ENCODE measurements around the gene NDUFV1.

DNA sequence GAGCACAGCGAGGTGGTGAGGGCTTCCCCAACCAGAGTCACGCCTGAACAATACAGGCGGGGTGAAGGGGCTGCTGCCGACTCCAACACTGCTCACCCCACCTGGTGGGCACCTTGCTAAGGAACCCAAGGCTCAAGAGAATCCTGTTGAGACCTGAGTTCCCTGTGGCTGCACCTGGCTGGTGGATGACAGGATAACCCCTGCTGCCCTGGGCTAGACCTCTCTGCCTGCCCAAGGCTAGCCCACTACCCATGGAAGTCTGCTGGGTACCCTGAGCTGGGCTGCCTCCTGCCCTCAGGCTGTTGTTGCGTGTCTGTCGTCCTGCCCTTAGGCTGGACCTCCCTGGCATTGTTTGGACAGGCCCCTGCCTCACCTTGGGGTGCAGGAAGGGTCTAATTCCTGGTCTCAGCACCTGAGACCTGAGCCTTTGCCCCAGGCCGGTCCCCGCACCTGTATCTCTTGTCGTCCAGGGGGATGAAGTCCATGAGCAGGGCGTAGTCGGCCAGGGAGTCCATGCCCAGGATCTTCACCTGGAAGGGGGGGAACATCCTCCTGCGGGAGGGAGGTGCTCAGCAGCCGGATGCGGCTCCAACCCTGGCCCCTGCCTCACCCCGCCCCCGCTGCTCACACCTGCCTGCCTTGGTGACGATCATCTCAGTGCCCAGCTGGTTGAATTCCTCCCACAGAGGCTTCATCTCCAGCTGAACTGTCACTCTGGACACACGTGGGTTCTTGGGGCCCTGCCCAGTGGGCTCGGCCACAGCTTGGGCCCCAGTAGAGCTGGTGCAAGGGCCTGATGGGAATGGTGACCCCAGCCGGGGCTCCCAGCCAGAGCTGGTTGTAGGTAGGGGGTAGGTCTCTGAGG, 27.9 kb downstream of the NDUFV1 start:
- TF ChIP-seq, protein P1, sequence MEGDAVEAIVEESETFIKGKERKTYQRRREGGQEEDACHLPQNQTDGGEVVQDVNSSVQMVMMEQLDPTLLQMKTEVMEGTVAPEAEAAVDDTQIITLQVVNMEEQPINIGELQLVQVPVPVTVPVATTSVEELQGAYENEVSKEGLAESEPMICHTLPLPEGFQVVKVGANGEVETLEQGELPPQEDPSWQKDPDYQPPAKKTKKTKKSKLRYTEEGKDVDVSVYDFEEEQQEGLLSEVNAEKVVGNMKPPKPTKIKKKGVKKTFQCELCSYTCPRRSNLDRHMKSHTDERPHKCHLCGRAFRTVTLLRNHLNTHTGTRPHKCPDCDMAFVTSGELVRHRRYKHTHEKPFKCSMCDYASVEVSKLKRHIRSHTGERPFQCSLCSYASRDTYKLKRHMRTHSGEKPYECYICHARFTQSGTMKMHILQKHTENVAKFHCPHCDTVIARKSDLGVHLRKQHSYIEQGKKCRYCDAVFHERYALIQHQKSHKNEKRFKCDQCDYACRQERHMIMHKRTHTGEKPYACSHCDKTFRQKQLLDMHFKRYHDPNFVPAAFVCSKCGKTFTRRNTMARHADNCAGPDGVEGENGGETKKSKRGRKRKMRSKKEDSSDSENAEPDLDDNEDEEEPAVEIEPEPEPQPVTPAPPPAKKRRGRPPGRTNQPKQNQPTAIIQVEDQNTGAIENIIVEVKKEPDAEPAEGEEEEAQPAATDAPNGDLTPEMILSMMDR (IDR thresholded peaks at IDR 0.05) = no peak
- TF ChIP-seq, protein P2, sequence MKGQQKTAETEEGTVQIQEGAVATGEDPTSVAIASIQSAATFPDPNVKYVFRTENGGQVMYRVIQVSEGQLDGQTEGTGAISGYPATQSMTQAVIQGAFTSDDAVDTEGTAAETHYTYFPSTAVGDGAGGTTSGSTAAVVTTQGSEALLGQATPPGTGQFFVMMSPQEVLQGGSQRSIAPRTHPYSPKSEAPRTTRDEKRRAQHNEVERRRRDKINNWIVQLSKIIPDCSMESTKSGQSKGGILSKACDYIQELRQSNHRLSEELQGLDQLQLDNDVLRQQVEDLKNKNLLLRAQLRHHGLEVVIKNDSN (IDR thresholded peaks at IDR 0.05; ENCODE audit: borderline replicate concordance, low read depth) = no peak
- TF ChIP-seq TAF1 (IDR thresholded peaks at IDR 0.05; ENCODE audit: borderline replicate concordance, low read depth, low read length) (no peak), POLR2AphosphoS5 (IDR thresholded peaks at IDR 0.05; ENCODE audit: low read depth, low read length) (no peak), EZH2phosphoT487 (IDR thresholded peaks at IDR 0.05; ENCODE audit: borderline replicate concordance, low read depth) (no peak), TCF12 (IDR thresholded peaks at IDR 0.05) (no peak), FOXM1 (IDR thresholded peaks at IDR 0.05; ENCODE audit: low read depth) (no peak), SIN3A (IDR thresholded peaks at IDR 0.05; ENCODE audit: borderline replicate concordance, low read depth, low read length) (no peak), RAD21 (IDR thresholded peaks at IDR 0.05; ENCODE audit: low read length) (no peak), NRF1 (IDR thresholded peaks at IDR 0.05; ENCODE audit: low read depth, low read length) (no peak), YY1 (IDR thresholded peaks at IDR 0.05; ENCODE audit: low read depth) (no peak)
- TF ChIP-seq, protein P3, sequence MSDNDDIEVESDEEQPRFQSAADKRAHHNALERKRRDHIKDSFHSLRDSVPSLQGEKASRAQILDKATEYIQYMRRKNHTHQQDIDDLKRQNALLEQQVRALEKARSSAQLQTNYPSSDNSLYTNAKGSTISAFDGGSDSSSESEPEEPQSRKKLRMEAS (IDR thresholded peaks at IDR 0.05; ENCODE audit: low read depth) = no peak
- TF ChIP-seq, protein P4, sequence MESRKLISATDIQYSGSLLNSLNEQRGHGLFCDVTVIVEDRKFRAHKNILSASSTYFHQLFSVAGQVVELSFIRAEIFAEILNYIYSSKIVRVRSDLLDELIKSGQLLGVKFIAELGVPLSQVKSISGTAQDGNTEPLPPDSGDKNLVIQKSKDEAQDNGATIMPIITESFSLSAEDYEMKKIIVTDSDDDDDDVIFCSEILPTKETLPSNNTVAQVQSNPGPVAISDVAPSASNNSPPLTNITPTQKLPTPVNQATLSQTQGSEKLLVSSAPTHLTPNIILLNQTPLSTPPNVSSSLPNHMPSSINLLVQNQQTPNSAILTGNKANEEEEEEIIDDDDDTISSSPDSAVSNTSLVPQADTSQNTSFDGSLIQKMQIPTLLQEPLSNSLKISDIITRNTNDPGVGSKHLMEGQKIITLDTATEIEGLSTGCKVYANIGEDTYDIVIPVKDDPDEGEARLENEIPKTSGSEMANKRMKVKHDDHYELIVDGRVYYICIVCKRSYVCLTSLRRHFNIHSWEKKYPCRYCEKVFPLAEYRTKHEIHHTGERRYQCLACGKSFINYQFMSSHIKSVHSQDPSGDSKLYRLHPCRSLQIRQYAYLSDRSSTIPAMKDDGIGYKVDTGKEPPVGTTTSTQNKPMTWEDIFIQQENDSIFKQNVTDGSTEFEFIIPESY (IDR thresholded peaks at IDR 0.05; ENCODE audit: borderline replicate concordance, low read depth) = no peak
